ENCODE data around the gene AASDHPPT.
"Not testable (repeated sequence)": the region's sequence is repeated elsewhere in the genome, so short reads cannot be mapped to it uniquely, and the experiment has no call there.

Gene AASDHPPT

GRCh38 chr11:106077609-106078455, at the start of gene AASDHPPT:
TSS of gene AASDHPPT (plus strand) at chr11:106077662. CDS start at chr11:106077711, 49 bp downstream.
- peak; percentile 24 for DNase-seq

DNA sequence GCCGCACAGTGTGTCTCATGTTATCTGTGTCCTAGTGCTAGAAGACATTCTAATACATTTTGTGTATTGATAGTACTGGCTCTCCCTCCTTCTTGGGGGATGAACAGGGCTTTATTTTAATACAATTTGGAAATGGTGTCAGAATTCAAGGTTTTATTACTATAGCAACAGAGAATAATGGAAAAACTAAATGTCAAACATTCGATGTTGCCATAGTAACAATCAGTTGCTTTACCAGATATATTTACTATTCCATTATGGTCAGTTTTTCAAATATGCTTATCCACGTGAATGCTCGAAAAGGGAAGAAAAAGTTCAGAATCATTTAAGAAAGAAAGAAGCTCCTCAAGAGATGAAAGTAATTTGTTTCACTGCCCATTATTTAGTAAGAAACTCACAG, 46.9 kb upstream of the AASDHPPT start:
- DNase-seq, result no peak

- no peak for DNase-seq
Observed at GRCh38 chr11:106031202-106031810, 46.2 kb upstream of the AASDHPPT start.

DNA sequence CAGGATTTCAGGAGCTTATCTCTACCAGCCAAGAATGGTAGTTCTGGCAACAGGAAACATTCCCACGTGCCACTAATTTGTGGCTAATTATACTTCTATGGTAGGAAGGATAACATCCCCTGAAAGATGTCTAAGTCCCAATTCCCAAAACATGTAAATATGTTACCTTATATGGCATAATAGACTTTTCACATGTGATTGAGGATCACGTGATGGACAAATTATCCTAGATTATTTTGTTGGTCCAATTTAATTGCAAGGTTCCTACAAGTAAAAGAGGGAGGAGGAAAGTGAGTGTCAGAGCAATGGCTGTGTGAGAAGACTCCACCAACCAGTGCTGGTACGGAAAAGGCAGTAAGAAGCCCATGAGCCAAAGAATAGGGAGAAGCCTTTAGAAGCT, 45.5 kb upstream of the AASDHPPT start:
- DNase-seq, result no peak

GRCh38 chr11:106032861-106033260, 44.6 kb upstream of the AASDHPPT start:
- no peak for DNase-seq

GRCh38 chr11:106043540-106043939, 33.9 kb upstream of the AASDHPPT start:
- DNase-seq, result no peak

DNA sequence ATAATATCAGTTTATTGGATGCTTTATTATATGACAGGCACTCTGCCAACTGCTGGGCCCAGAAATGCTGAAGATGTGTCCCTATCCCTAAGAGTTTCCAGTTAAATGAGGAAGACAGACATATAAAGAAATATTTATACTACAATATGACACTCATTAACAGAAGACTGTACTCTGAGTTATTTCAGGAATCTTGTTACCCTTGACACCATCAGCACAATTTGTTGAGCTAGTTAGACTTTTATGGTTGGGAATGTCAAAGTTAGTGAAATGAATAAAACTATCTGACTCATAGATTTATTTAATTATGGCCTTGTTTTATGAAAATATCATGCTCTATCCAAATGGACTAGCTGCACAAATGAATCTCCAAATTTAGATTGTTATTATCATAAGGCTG, 29.8 kb upstream of the AASDHPPT start:
- DNase-seq, result no peak

- no peak for DNase-seq
Observed at GRCh38 chr11:106049727-106050476, 27.6 kb upstream of the AASDHPPT start.

DNA sequence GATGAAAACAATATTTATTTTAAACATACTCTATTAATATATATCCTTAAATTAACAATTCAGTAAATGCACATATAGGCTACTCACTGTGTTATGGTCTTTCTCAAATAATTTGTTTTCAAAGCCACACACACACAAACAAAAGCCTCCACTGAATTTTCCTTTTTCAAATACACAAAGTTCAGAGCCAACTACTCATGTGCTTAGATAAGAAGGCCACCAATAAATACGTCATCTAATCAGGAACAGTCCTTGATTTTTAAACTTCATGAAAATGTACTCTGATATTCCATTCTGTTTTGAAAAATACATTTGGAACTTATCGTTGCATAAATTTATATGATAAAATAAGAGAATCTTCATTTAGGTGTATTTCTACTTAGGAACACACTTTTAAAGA, 26.4 kb upstream of the AASDHPPT start:
- no peak for DNase-seq

DNA sequence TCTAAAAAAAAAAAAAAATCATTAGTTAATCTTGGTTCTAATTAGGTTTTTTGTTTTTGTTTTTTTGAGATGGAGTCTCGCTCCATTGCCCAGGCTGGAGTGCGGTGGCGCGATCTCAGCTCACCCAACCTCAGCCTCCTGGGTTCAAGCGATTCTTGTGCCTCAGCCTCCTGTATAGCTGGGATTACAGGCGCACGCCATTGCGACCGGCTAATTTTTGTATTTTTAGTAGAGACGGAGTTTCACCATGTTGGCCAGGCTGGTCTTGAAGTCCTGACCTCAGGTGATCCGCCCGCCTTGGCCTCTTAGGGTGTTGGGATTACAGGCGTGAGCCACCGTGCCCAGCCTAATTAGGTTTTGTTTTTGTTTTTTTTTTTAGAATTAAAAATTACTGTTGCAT, 19.1 kb upstream of the AASDHPPT start:
- DNase-seq, result not testable (repeated sequence)

GRCh38 chr11:106059617-106060016, 17.8 kb upstream of the AASDHPPT start:
- no peak for DNase-seq

DNA sequence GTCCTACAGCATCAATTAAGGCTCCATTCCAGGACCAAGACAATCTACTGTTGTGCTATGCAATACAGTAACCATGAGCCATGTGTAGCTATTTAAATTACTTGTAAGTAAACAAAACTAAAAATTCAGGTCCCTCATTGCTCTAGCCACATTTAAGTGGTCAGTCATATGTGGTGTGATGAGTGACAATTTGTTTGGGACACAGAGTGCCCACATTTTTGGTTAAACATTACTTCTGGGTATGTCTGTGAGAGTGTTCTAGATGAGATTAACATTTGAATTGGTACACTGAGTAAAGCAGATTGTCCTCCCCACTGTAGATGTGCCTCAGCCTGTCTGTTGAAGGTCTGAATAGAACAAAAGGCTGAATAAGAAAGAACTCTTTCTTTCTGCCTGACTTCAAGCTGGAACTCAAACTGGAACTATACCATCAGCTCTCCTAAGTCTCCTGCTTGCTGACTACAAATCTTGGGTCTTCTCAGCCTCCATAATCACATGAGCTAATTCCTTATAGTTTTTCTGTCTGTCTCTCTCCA, 16.1 kb upstream of the AASDHPPT start:
- no peak for DNase-seq

GRCh38 chr11:106061954-106062949, 15.2 kb upstream of the AASDHPPT start:
- DNase-seq, result no peak

DNA sequence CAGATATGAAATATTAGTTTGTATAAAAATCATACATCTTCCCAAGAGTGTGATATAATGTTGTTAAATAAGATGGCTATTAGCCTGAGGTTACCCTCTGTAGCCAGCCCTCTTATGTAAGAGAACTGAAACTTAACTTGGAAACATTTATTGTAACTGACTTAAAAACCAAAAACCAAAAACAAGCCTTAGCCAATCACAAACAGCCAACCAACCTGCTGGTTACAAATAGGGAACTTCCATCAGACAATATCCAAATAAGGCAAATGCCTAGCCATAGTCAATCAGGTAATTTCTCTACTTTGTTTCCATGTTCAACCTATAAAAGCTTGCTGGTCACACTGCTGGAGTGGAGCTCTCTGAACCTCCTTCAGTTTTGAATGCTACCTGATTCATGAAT, 14.5 kb upstream of the AASDHPPT start:
- no peak for DNase-seq

- DNase-seq, result no peak
Observed at GRCh38 chr11:106070606-106071005, 6.9 kb upstream of the AASDHPPT start.

GRCh38 chr11:106072804-106073203, 4.7 kb upstream of the AASDHPPT start:
- DNase-seq, result no peak

DNA sequence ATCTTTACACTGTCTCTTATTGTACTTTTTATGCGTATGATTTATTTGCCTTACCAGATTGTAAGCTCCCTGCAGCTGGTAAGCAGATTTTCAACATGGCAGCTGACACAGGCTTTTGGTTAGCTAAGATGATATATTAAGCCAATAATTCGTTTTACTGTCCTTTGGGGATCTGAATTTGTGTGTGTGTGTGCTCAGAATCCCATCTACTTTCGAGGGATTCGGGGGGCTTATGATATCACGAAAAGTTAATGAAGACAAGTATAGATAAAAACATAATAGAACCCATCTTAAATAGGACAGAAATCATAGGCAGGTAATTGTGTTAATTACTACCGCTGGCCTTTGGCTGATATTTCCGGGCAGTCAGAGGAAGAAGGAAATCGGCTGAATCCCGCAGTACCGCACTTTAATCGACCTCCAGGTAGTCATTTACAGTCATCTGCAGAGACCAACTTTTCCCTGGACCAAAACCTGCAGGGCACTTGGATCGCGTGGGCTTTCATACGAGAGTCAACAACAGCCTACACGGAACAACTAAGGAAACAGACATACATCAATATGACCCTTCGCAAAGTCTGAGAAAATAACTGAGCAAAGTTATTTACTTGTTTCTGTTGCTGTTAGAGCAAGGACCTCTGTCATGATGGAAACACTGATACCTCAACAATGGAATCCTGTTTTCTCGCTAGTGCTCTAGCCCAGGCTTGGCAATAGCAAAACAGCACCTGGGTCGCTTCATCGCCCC, 1.1 kb upstream of the AASDHPPT start:
- peak; percentile 31 for DNase-seq

GRCh38 chr11:106076919-106077608, 398 bp upstream of the AASDHPPT start, which contains the start of gene KBTBD3:
TSS of gene KBTBD3 (minus strand) at chr11:106077347. CDS start at chr11:106059097, 18,250 bp downstream.
- peak; percentile 99 for DNase-seq

- no peak for DNase-seq
Observed at GRCh38 chr11:106082096-106082495, 4.6 kb downstream of the AASDHPPT start.

DNA sequence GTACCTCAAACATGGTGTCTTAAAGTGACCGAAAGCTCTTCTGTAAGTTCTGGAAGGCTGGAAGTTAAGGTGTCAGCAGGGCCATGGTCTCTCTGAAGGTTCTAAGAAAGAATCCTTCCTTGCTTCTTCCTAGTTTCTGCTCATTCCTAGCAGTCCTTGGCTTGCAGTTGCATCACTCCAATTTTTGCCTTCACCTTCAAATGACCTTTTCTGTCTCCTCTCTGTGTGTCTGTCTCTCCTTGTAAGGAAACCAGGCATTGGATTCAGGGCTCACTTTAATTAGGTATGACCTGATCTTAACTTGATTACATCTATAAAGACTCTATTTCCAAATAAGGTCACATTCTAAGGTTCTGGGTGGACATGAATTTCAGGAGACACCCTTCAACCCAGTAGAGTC, 8.7 kb downstream of the AASDHPPT start:
- no peak for DNase-seq

- no peak for DNase-seq
Observed at GRCh38 chr11:106086850-106087249, 9.4 kb downstream of the AASDHPPT start.

All from NCI-H774 (cell line).